Rectal smooth muscle tissue (tissue), 1 donor: ENCODE results near the gene CTNNB1.

Experiments used
- H3K27ac ChIP-seq: one replicate; pipeline ENCODE4 v1.7.0; 2013; ENCODE audit warnings: low read depth, low read length, inconsistent platforms
- H3K27me3 ChIP-seq: one replicate; pipeline ENCODE4 v1.7.0; 2013; ENCODE audit warnings: low read length; ENCODE audit not compliant: control insufficient read depth, insufficient read depth
- H3K36me3 ChIP-seq: one replicate; pipeline ENCODE4 v1.7.0; 2013; ENCODE audit warnings: low read length; ENCODE audit not compliant: control insufficient read depth, insufficient read depth
- H3K4me1 ChIP-seq: one replicate; pipeline ENCODE4 v1.7.0; 2013; ENCODE audit warnings: low read length; ENCODE audit not compliant: control insufficient read depth, insufficient read depth
- H3K4me3 ChIP-seq: one replicate; pipeline ENCODE4 v1.7.0; 2013; ENCODE audit warnings: low read length
- H3K9ac ChIP-seq: one replicate; pipeline ENCODE4 v1.7.0; 2013; ENCODE audit warnings: low read length

Gene CTNNB1

GRCh38 chr3:41208507-41209220, 9.4 kb downstream of the CTNNB1 start:
- no peak overlapping the region for H3K4me3 ChIP-seq
- no peaks in the 10 kb centered on the region for H3K36me3 ChIP-seq
- no peak overlapping the region for H3K27ac ChIP-seq
- no peak overlapping the region for H3K9ac ChIP-seq
- peaks cover 6% of the 10 kb centered on the region for H3K4me1 ChIP-seq
- no peaks in the 10 kb centered on the region for H3K27me3 ChIP-seq

DNA sequence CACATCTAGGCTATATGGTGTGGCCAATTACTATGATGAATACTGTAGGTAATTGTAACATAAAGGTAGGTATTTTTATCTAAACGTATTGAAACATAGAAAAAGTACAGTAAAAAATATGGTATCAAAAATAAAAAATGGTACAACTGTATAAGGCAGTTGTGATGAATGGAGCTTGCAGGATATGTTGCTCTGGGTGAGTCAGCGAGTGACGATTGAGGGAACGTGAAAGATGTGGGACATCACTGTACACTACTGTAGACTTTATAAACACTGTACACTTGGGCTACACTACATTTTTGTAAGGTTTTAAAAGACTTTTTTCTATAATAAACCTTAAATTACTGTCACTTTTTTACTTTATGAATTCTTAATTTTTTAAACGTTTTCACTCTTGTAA, 10.3 kb downstream of the CTNNB1 start:
- Histone ChIP-seq H3K4me3 (no peak overlapping the region), H3K27me3 (no peaks in the 10 kb centered on the region), H3K9ac (no peak overlapping the region), H3K27ac (no peak overlapping the region), H3K36me3 (no peaks in the 10 kb centered on the region), H3K4me1 (peaks cover 6% of the 10 kb centered on the region)

DNA sequence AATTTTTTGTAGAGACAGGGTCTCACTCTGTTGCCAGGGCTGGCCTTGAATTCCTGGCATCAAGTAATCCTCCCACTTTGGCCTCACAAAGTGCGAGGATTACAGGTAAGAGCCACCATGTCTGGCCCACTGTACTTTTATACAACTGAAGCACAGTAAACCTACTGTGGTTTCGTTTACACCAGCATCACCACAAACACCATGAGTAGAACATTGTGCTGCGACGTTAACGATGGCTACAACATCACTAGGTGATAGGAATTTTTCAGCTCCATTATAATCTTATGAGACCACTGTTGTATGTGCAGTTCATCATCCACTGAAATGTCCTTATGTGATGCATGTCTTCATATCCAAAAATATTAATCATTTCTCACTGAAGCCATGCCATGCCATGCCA, 11.7 kb downstream of the CTNNB1 start:
- Histone ChIP-seq H3K27ac (no peak overlapping the region), H3K4me3 (no peak overlapping the region), H3K4me1 (peaks cover 11% of the 10 kb centered on the region), H3K27me3 (no peaks in the 10 kb centered on the region), H3K9ac (no peak overlapping the region), H3K36me3 (no peaks in the 10 kb centered on the region)

GRCh38 chr3:41212088-41212487, 12.8 kb downstream of the CTNNB1 start:
- H3K36me3 ChIP-seq: no peaks in the 10 kb centered on the region
- H3K4me3 ChIP-seq: no peak overlapping the region
- H3K9ac ChIP-seq: no peak overlapping the region
- H3K27me3 ChIP-seq: no peaks in the 10 kb centered on the region
- H3K27ac ChIP-seq: no peak overlapping the region
- H3K4me1 ChIP-seq: peaks cover 17% of the 10 kb centered on the region

DNA sequence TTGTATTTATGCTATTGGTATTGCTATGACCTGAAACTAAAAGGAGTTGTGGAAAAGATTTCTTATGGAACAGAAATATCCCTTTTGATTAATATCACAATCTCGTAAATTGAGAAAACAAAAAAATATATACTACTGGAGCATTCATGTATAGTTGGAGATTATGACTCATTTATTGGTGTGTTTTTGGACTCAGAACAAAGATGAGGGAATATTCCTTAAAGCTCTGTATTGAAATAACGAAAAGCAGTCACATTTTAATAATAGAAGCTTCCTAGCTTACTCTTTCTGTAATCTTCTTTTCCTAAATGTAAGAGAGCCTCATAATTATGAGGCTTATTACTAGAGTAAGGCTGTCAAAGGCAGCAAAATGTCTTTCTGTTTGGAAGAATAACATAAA, 14.3 kb downstream of the CTNNB1 start:
- no peaks in the 10 kb centered on the region for H3K36me3 ChIP-seq
- peaks cover 17% of the 10 kb centered on the region for H3K4me1 ChIP-seq
- H3K4me3 ChIP-seq: no peak overlapping the region
- H3K27me3 ChIP-seq: no peaks in the 10 kb centered on the region
- no peak overlapping the region for H3K27ac ChIP-seq
- no peak overlapping the region for H3K9ac ChIP-seq

DNA sequence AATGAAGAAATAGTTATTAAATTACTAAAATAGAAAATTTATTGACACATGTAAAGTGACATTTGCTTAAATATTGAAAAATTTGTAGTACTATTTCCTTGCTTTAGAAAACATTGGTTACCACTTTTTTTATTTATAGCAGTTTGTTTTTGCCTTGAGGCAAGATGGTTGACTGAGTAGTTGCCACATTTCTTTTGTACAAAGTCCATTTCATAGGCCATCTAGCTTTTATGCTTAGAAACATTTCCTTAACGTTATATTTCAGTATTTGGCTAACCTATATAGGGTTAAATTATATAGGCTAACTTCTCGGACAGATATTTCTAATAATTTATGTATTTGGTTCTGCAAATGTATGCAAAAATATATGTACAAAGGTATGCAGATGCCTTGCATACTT, 17.1 kb downstream of the CTNNB1 start:
- Histone ChIP-seq H3K27me3 (no peaks in the 10 kb centered on the region), H3K9ac (no peak overlapping the region), H3K4me1 (peaks cover 17% of the 10 kb centered on the region), H3K27ac (no peak overlapping the region), H3K4me3 (no peak overlapping the region), H3K36me3 (no peaks in the 10 kb centered on the region)

- Histone ChIP-seq H3K9ac (no peak overlapping the region), H3K27ac (no peak overlapping the region), H3K4me3 (no peak overlapping the region), H3K27me3 (no peaks in the 10 kb centered on the region), H3K36me3 (no peaks in the 10 kb centered on the region), H3K4me1 (peaks cover 22% of the 10 kb centered on the region)
Observed at GRCh38 chr3:41216993-41217392, 17.7 kb downstream of the CTNNB1 start.

GRCh38 chr3:41219424-41219823, 20.1 kb downstream of the CTNNB1 start:
- H3K4me3 ChIP-seq: no peak overlapping the region
- H3K36me3 ChIP-seq: peaks cover 3% of the 10 kb centered on the region
- no peak overlapping the region for H3K9ac ChIP-seq
- no peak overlapping the region for H3K27ac ChIP-seq
- no peaks in the 10 kb centered on the region for H3K27me3 ChIP-seq
- peaks cover 24% of the 10 kb centered on the region for H3K4me1 ChIP-seq

- Histone ChIP-seq H3K9ac (no peak overlapping the region), H3K27ac (no peak overlapping the region), H3K4me1 (peaks cover 18% of the 10 kb centered on the region), H3K4me3 (no peak overlapping the region), H3K27me3 (no peaks in the 10 kb centered on the region), H3K36me3 (peaks cover 15% of the 10 kb centered on the region)
Observed at GRCh38 chr3:41220906-41221677, 21.8 kb downstream of the CTNNB1 start.

DNA sequence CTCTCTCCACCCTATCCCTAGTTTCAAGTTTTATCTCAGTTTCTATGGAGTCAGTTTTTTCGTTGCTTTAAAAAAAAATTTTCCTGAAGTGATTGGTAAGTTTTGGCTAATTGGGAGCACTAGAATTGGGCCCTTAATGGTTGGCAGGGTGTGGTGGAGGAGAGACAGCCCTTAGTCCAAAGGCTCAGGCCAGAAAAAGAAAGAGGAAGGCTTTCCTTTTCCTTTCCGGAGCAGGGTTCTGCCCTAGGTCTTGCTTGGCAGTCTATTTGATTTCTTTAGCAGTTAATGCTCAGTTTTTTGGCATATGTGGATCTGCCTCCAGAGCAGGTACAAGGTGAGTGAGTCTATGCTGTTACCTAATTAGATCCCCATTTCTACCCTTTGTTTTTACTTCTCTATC, 22.7 kb downstream of the CTNNB1 start:
- no peak overlapping the region for H3K9ac ChIP-seq
- H3K27ac ChIP-seq: no peak overlapping the region
- H3K27me3 ChIP-seq: no peaks in the 10 kb centered on the region
- H3K36me3 ChIP-seq: peaks cover 19% of the 10 kb centered on the region
- no peak overlapping the region for H3K4me3 ChIP-seq
- peaks cover 14% of the 10 kb centered on the region for H3K4me1 ChIP-seq

DNA sequence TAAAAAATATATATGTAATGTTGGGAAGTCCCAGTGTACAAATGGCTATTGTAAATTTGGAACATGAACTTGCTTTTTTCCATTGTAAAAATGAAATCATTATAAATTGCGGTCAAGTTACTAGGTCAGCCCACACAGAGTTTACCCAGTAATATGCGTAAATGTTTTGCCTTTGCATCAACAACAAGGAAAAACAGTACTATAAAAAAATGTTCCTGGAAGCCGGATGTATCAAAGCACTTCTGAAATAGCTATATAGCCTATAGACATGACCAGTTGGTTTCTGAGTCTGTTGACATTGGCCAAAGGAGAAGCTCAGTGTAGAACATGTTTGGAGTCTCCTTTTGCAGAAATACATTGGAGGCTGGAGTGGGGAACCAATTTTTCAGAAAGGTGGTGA, 23.2 kb downstream of the CTNNB1 start:
- Histone ChIP-seq H3K36me3 (peaks cover 19% of the 10 kb centered on the region), H3K4me1 (peaks cover 13% of the 10 kb centered on the region), H3K27me3 (no peaks in the 10 kb centered on the region), H3K4me3 (no peak overlapping the region), H3K27ac (no peak overlapping the region), H3K9ac (no peak overlapping the region)

DNA sequence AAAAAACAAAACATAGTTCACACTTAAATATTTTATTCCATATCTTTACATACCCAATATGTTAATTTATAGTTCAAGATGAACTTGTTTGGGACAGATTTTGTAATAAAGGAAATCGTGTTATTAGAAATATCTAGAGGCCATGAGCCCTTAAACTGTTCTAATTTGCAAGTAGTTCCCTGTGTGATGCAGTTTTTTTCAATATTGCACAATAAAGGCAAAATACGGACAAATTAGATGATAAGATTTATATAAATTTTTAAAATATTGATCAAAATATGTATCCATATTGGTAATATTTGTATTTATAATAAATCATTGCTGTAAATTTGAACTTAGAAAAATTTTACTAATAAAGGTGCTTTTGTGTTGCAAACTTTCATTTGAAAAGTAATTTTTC, 23.8 kb downstream of the CTNNB1 start:
- Histone ChIP-seq H3K4me1 (peaks cover 13% of the 10 kb centered on the region), H3K4me3 (no peak overlapping the region), H3K9ac (no peak overlapping the region), H3K27ac (no peak overlapping the region), H3K36me3 (peaks cover 19% of the 10 kb centered on the region), H3K27me3 (no peaks in the 10 kb centered on the region)

DNA sequence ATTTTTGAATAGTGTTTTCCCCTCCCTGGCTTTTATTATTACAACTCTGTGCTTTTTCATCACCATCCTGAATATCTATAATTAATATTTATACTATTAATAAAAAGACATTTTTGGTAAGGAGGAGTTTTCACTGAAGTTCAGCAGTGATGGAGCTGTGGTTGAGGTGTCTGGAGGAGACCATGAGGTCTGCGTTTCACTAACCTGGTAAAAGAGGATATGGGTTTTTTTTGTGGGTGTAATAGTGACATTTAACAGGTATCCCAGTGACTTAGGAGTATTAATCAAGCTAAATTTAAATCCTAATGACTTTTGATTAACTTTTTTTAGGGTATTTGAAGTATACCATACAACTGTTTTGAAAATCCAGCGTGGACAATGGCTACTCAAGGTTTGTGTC, 24.4 kb downstream of the CTNNB1 start:
- H3K27me3 ChIP-seq: no peaks in the 10 kb centered on the region
- peaks cover 13% of the 10 kb centered on the region for H3K4me1 ChIP-seq
- peaks cover 19% of the 10 kb centered on the region for H3K36me3 ChIP-seq
- no peak overlapping the region for H3K9ac ChIP-seq
- no peak overlapping the region for H3K27ac ChIP-seq
- no peak overlapping the region for H3K4me3 ChIP-seq
